ENCODE data around the gene MMP12. TPM values are rescaled to one million over a fixed set of nuclear protein-coding genes. Genes with fewer than 3 reads are reported as not detected.
"Not testable (repeated sequence)": the region's sequence is repeated elsewhere in the genome, so short reads cannot be mapped to it uniquely, and the experiment has no call there.

Gene MMP12
- total RNA-seq, 1 donor = 3.0 TPM

DNA sequence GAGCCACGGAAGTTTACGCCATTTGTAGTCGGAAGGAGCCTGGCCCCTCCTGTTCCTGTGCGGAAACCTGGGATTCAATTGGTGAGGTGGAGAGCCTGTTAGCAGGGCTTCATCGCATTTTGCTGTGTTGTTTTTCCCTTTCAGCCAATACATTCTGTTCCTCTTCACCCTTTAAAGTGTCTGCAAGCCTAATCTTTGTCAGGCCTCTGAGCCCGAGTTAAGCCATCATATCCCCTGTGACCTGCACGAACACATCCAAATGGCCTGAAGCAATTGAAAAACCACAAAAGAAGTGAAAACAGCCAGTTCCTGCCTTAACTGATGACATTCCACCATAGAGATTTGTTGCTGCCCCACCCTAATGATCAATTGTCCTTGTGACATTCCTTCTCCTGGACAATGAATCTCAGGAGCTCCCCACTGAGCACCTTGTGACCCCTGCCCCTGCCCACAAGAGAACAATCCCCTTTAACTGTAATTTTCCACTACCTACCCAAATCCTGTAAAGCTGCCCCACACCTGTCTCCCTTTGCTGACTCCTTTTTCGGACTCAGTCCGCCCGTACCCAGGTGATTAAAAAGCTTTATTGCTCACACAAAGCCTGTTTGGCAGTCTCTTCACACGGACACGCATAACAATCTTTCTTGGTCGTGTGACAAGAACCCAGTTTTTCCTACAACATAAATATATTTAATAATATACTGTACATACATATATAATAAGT is 37.1 kb upstream of the MMP12 start:
- TF ChIP-seq CTCF (IDR thresholded peaks at IDR 0.05; ENCODE audit: insufficient read depth, low read depth, low read length) = no peak
- H3K4me3 ChIP-seq (ENCODE audit: low read depth, low read length) = no peak overlapping the region
- no peak for DNase-seq (ENCODE audit: low read depth)

DNA sequence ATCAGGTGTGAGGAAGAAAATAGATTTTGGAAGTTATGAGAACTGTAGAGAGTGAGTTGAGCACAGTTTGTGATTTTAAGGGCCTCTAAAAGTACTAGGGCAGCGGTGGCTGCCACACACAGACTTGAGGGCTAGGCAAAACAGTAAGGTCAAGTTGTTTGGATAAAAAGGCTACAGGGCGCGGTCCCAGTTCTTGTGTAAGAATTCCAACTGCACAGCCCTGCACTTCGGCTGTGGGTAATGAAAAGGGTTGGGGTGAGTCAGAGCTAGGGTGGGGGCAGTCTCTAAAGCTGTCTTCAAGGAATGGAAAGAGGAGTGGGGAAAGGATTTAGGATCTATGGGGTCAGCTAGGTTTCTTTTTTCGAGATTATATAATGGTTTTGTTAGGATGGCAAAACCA is 31.1 kb upstream of the MMP12 start:
- not testable (repeated sequence) for H3K4me3 ChIP-seq (ENCODE audit: low read depth, low read length)
- DNase-seq (ENCODE audit: low read depth) = peak; percentile 23

DNA sequence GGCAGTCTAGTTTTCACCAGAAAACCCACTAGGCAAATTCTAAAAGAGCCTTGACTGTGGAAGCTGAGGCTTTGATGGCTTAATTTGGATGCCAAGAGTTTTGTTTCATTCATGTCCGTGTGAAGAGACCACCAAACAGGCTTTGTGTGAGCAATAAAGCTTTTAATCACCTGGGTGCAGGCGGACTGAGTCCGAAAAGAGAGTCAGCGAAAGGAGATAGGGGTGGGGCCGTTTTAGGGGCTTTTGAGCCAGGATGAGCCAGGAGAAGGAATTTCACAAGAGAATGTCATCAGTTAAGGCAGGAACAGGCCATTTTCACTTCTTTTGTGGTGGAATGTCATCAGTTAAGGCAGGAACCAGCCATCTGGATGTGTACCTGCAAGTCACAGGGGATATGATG is 29.1 kb upstream of the MMP12 start:
- not testable (repeated sequence) for DNase-seq (ENCODE audit: low read depth); H3K4me3 ChIP-seq (ENCODE audit: low read depth, low read length)

DNA sequence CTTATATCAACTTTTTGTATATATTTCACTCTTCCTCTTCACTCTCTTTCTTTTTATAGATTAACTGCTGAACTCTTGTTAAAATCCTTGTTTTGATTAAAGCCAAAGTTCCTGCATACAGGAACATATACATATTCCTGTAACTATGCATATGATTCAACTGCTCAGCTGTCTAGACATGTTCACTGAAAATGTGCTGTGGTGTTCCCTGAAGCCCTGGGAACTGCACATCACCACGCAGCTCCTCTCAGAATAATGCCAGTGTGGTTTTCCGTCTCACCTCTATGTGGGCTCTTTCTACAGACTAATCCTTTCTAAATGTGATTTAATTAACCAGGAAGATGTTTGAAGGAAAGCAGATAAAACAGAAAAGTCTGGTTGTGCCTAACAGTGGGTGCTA is 25.6 kb upstream of the MMP12 start:
- H3K4me3 ChIP-seq (ENCODE audit: low read depth, low read length) = no peak overlapping the region
- DNase-seq (ENCODE audit: low read depth) = no peak
- TF ChIP-seq CTCF (IDR thresholded peaks at IDR 0.05; ENCODE audit: insufficient read depth, low read depth, low read length) = no peak

GRCh38 chr11:102891736-102892135 is 17.0 kb upstream of the MMP12 start:
- no peak overlapping the region for H3K4me3 ChIP-seq (ENCODE audit: low read depth, low read length)
- DNase-seq (ENCODE audit: low read depth) = no peak
- TF ChIP-seq CTCF (IDR thresholded peaks at IDR 0.05; ENCODE audit: insufficient read depth, low read depth, low read length) = no peak

DNA sequence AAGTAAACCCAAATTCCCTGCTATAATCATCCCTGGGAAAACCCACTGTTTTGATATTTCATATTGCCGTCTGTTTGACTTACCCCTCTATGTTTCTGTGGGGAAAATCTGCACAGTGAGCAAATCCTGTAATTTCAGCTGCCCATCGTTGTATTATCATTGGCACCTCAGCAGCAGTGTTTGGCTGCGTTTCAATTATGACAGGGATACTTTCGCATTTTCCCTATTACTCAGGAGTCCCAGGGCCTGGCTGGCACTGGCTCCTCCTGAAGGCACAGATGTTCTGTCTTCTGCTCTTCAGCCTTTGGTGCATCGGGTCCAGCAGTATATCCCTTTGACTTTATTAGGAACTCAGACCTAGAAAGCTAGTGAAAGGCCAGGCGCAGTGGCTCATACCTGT is 12.2 kb upstream of the MMP12 start:
- DNase-seq (ENCODE audit: low read depth) = peak; percentile 7

GRCh38 chr11:102883141-102883540 is 8.4 kb upstream of the MMP12 start:
- no peak for DNase-seq (ENCODE audit: low read depth)
- no peak overlapping the region for H3K4me3 ChIP-seq (ENCODE audit: low read depth, low read length)
- TF ChIP-seq CTCF (IDR thresholded peaks at IDR 0.05; ENCODE audit: insufficient read depth, low read depth, low read length) = no peak

More for the DNA sequence above, 12.2 kb upstream of the MMP12 start:
- TF ChIP-seq CTCF (IDR thresholded peaks at IDR 0.05; ENCODE audit: insufficient read depth, low read depth, low read length) = no peak
- H3K4me3 ChIP-seq (ENCODE audit: low read depth, low read length) = no peak overlapping the region

DNA sequence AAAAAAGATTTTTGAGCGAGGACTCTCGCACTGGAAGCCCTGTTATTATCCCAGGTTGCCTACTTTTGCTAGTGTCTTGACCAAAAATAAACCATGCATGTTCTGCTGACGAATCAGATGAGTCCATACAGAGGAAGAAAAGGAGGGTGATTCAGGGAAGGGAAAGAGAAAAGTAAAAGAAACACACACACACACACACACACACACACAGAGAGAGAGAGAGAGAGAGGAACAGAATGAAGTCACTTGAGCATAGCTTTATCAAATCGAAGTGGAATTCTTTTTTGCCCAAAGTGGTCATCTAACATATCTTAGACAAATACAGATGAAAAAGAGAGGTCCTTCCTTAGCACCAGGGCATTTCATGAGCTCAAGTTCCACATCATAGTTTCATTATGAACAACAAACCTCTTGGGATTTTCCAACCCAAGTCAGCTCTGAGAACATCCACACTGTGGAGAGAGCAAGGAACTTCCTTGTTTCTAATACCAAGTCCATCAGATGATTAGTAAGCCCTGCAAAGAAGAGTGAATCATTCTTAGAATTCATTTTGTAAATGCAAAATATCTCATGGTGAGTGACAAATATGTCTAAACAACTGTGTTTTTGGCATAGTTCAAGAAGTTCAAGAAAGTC is 7.7 kb upstream of the MMP12 start:
- DNase-seq (ENCODE audit: low read depth) = peak; percentile 33
- H3K4me3 ChIP-seq (ENCODE audit: low read depth, low read length) = no peak overlapping the region
- TF ChIP-seq CTCF (IDR thresholded peaks at IDR 0.05; ENCODE audit: insufficient read depth, low read depth, low read length) = no peak

Data from fibroblast of villous mesenchyme (primary cell).